ENCODE measurements around the gene MIER2. TPM values are rescaled to one million over a fixed set of nuclear protein-coding genes. Genes with fewer than 3 reads are reported as not detected.

Gene MIER2
- polyA plus RNA-seq, 2 of the 4 experiments (the other 2 are of a cell fraction) = 8.8 to 11.5 TPM

DNA sequence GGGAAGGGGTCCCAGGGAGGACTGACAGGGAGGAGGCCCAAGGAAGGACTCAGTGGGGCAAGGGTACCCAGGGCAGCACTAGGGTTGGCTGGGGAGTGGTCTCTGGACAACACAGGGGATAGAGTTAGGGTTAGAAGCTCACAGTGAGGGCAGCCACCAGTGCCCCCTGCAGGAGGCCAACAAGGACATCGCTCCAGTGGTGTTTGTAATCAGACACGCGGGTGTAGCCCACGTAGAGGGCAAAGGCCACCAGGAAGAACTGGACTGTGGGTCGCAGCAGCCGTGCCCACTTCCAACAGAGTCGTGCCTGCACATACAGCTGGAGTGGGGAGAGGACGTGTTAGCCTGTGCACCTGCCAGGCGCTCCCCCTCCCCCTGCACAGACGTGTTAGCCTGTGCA is 62.6 kb downstream of the MIER2 start:
- ATAC-seq (peak; percentile 34 to 38; a peak in 3 of 6 replicates), FAIRE-seq (no peak)

DNA sequence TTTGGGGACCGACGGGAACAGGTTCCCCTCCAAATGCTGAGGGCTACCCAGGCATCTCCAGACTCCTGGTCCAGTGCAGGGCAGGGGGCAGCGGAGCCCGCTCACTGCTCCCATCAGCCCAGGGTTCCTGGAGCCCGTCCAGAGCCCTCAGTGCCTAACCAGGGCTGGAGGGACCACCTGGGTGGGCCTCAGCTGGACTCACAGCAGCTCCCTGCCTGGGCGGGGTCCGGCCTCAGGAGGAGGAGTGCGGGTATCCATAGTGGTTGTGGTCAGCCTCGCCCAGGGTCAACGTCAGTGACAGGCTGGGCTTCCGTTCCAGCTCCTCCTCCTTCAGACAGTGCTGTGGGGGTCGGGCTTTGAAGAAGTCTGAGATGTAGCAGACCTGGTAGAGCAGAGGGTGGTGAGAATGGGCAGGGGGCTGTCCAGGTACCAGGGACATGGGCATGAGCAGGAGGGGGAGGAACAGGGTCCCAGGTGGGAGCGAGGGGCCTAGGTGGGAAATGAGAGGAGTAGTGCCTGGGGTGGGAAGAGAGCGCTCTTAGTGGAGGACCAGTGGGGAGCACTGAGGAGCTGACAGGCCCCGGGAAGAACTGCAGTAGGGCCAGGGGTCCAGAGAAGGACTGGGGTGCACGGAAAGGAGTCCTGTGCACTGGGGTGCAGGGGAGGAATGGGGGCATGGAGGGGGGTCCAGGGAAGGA is 63.3 kb downstream of the MIER2 start:
- no peak for ATAC-seq
- POLR2A ChIA-PET = no interaction called here

More for the DNA sequence above, 62.6 kb downstream of the MIER2 start:
- no CpG with 5 or more reads among the region's 10 CpGs for WGBS (ENCODE audit: missing lambda C conversion rate)
- Histone ChIP-seq H3K4me1 (no peaks in the 10 kb centered on the region), H3K27ac (no peak overlapping the region), H3K4me2 (no peak overlapping the region), H3K4me3 (no peak overlapping the region), H3K9me3 (no peaks in the 10 kb centered on the region)
- ChIA-PET CTCF (interaction anchor here (1.5 kb wide), 1 partner anchor 14 kb away, joined by 5 read pairs; no protein-coding TSS in a partner anchor), POLR2A (no interaction called here)
- TF ChIP-seq HOXB5 (CRISPR knock-in tag; IDR thresholded peaks at IDR 0.05) (no peak), FOSL2 (IDR thresholded peaks at IDR 0.05) (no peak), FOSL2 (CRISPR knock-in tag; IDR thresholded peaks at IDR 0.05) (no peak), JUNB (IDR thresholded peaks at IDR 0.05) (no peak), JUN (IDR thresholded peaks at IDR 0.05) (no peak), CBX8 (IDR thresholded peaks at IDR 0.05) (no peak), RAD21 (conservative IDR thresholded peaks at IDR 0.05 in 1 of 2, IDR thresholded peaks at IDR 0.05 in 1 of 2) (no peak)
- TF ChIP-seq, protein P1, sequence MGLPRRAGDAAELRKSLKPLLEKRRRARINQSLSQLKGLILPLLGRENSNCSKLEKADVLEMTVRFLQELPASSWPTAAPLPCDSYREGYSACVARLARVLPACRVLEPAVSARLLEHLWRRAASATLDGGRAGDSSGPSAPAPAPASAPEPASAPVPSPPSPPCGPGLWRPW (IDR thresholded peaks at IDR 0.05) = no peak
- DNase-seq (ENCODE audit: low read depth in 1 of 2, low spot score in 1 of 2) = no peak

DNA sequence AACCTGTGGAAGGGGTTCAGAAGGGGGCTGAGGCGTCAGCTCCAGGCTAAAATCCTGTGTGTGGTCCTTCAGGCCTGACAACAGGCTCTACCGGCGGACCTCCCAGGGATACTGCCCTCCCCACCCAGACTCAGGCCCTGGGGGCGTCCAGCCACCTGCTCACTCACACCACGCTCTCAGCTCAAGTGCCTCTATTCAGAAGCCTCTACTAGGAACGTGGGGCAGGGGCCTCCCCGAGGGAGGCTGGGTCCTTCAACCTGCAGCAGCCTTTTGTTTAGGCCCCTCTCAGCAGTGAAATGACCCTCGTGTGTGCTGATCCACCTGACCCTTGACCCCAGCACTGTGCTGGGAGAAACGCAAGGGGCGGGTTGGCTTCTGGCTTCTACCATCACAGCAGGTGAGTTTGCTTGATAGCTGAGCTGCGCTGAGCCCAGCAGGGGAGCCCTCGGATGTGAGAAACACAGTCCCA is 64.0 kb downstream of the MIER2 start:
- Histone ChIP-seq H3K27ac (no peak overlapping the region), H3K9me3 (no peaks in the 10 kb centered on the region), H3K4me2 (no peak overlapping the region), H3K4me3 (no peak overlapping the region), H3K4me1 (no peaks in the 10 kb centered on the region)
- POLR2A ChIA-PET = no interaction called here
- DNase-seq (ENCODE audit: low read depth in 1 of 2, low spot score in 1 of 2) = no peak
- ATAC-seq = no peak
- no peak for FAIRE-seq
- CTCF ChIA-PET = interaction anchor here (1.7 kb wide), 1 partner anchor 13 kb away, joined by 8 read pairs; no protein-coding TSS in a partner anchor
- 100% methylated on average over 6 of the region's 12 CpGs for WGBS (ENCODE audit: missing lambda C conversion rate)
- TF ChIP-seq BHLHE40 (IDR thresholded peaks at IDR 0.05; ENCODE audit: low read depth, low read length) (no peak), FOSL2 (IDR thresholded peaks at IDR 0.05) (no peak), FOSL2 (CRISPR knock-in tag; IDR thresholded peaks at IDR 0.05) (no peak), TFCP2L1 (CRISPR knock-in tag; IDR thresholded peaks at IDR 0.05) (no peak), ZNF302 (CRISPR knock-in tag; IDR thresholded peaks at IDR 0.05) (no peak), ESRRA (IDR thresholded peaks at IDR 0.05; ENCODE audit: borderline replicate concordance, low read length) (no peak), KDM5A (IDR thresholded peaks at IDR 0.05) (no peak), NPAS2 (CRISPR knock-in tag; IDR thresholded peaks at IDR 0.05; ENCODE audit: borderline replicate concordance) (no peak), HEYL (CRISPR knock-in tag; IDR thresholded peaks at IDR 0.05) (no peak), MAFK (IDR thresholded peaks at IDR 0.05; ENCODE audit: partially characterized antibody) (no peak), MAZ (IDR thresholded peaks at IDR 0.05; ENCODE audit: borderline replicate concordance, low read depth, low read length) (no peak)
- TF ChIP-seq, protein P2, sequence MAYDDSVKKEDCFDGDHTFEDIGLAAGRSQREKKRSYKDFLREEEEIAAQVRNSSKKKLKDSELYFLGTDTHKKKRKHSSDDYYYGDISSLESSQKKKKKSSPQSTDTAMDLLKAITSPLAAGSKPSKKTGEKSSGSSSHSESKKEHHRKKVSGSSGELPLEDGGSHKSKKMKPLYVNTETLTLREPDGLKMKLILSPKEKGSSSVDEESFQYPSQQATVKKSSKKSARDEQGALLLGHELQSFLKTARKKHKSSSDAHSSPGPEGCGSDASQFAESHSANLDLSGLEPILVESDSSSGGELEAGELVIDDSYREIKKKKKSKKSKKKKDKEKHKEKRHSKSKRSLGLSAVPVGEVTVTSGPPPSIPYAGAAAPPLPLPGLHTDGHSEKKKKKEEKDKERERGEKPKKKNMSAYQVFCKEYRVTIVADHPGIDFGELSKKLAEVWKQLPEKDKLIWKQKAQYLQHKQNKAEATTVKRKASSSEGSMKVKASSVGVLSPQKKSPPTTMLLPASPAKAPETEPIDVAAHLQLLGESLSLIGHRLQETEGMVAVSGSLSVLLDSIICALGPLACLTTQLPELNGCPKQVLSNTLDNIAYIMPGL (CRISPR knock-in tag; IDR thresholded peaks at IDR 0.05; ENCODE audit: borderline replicate concordance) = no peak
- TF ChIP-seq, protein P3, sequence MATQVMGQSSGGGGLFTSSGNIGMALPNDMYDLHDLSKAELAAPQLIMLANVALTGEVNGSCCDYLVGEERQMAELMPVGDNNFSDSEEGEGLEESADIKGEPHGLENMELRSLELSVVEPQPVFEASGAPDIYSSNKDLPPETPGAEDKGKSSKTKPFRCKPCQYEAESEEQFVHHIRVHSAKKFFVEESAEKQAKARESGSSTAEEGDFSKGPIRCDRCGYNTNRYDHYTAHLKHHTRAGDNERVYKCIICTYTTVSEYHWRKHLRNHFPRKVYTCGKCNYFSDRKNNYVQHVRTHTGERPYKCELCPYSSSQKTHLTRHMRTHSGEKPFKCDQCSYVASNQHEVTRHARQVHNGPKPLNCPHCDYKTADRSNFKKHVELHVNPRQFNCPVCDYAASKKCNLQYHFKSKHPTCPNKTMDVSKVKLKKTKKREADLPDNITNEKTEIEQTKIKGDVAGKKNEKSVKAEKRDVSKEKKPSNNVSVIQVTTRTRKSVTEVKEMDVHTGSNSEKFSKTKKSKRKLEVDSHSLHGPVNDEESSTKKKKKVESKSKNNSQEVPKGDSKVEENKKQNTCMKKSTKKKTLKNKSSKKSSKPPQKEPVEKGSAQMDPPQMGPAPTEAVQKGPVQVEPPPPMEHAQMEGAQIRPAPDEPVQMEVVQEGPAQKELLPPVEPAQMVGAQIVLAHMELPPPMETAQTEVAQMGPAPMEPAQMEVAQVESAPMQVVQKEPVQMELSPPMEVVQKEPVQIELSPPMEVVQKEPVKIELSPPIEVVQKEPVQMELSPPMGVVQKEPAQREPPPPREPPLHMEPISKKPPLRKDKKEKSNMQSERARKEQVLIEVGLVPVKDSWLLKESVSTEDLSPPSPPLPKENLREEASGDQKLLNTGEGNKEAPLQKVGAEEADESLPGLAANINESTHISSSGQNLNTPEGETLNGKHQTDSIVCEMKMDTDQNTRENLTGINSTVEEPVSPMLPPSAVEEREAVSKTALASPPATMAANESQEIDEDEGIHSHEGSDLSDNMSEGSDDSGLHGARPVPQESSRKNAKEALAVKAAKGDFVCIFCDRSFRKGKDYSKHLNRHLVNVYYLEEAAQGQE (IDR thresholded peaks at IDR 0.05) = no peak
- TF ChIP-seq, protein P4, sequence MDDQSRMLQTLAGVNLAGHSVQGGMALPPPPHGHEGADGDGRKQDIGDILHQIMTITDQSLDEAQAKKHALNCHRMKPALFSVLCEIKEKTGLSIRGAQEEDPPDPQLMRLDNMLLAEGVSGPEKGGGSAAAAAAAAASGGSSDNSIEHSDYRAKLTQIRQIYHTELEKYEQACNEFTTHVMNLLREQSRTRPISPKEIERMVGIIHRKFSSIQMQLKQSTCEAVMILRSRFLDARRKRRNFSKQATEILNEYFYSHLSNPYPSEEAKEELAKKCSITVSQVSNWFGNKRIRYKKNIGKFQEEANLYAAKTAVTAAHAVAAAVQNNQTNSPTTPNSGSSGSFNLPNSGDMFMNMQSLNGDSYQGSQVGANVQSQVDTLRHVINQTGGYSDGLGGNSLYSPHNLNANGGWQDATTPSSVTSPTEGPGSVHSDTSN (IDR thresholded peaks at IDR 0.05) = no peak

More for the DNA sequence above, 63.3 kb downstream of the MIER2 start:
- H3K27ac ChIP-seq = no peak overlapping the region
- TF ChIP-seq HDAC2 (IDR thresholded peaks at IDR 0.05) = no peak
- no peak for TF ChIP-seq ZC3H11A (IDR thresholded peaks at IDR 0.05)
- TF ChIP-seq FOSL2 (IDR thresholded peaks at IDR 0.05) = no peak
- no peak for TF ChIP-seq FOSL2 (CRISPR knock-in tag; IDR thresholded peaks at IDR 0.05)
- no peak for TF ChIP-seq JUNB (IDR thresholded peaks at IDR 0.05)
- no peak for TF ChIP-seq CHD4 (IDR thresholded peaks at IDR 0.05; ENCODE audit: borderline replicate concordance)
- TF ChIP-seq CBX8 (IDR thresholded peaks at IDR 0.05) = no peak
- WGBS (ENCODE audit: missing lambda C conversion rate) = 94% methylated on average over 11 of the region's 16 CpGs
- H3K4me1 ChIP-seq = no peaks in the 10 kb centered on the region
- no peak overlapping the region for H3K4me3 ChIP-seq
- no peaks in the 10 kb centered on the region for H3K9me3 ChIP-seq
- DNase-seq (ENCODE audit: low read depth in 1 of 2, low spot score in 1 of 2) = no peak
- CTCF ChIA-PET = interaction anchor here (1.5 to 1.7 kb wide), 2 partner anchors 13 to 14 kb away, joined by 5 to 8 read pairs; no protein-coding TSS in a partner anchor
- FAIRE-seq = no peak
- H3K4me2 ChIP-seq = no peak overlapping the region

Measured in A549 (cell line).